ENCODE data around the gene ELAVL4. TPM values are rescaled to one million over a fixed set of nuclear protein-coding genes. Genes with fewer than 3 reads are reported as not detected.

ELAVL4 gene
- total RNA-seq, 1 donor from 2014 or later, result not detected

GRCh38 chr1:50139339-50140181, 30.8 kb downstream of the ELAVL4 start:
- H3K27me3 ChIP-seq (ENCODE audit: insufficient read depth, low read length), result no peaks in the 10 kb centered on the region
- no peaks in the 10 kb centered on the region for H3K79me2 ChIP-seq (ENCODE audit: insufficient read depth, low read length)
- H4K20me1 ChIP-seq (ENCODE audit: insufficient read depth, low read length), result no peaks in the 10 kb centered on the region
- TF ChIP-seq CTCF (IDR thresholded peaks at IDR 0.05; ENCODE audit: insufficient read depth, low read depth, low read length), result no peak
- TF ChIP-seq EZH2 (IDR thresholded peaks at IDR 0.05; ENCODE audit: insufficient read depth, low read length), result no peak
- no peak overlapping the region for H3K4me3 Mint-ChIP-seq (ENCODE audit: unreplicated experiment)
- H3K4me2 ChIP-seq (ENCODE audit: low read length), result no peak overlapping the region
- FAIRE-seq (no peak), DNase-seq (ENCODE audit: low read depth) (no peak)
- H3K36me3 Mint-ChIP-seq (ENCODE audit: low read depth, unreplicated experiment), result no peaks in the 10 kb centered on the region
- H3K4me1 Mint-ChIP-seq (ENCODE audit: low read depth, unreplicated experiment), result no peaks in the 10 kb centered on the region
- no peaks in the 10 kb centered on the region for H3K9me3 ChIP-seq (ENCODE audit: insufficient read depth, low read depth, low read length)
- no peaks in the 10 kb centered on the region for H3K4me1 ChIP-seq (ENCODE audit: insufficient read depth, low read length)
- no peak overlapping the region for H2AFZ ChIP-seq (ENCODE audit: low read depth, low read length)
- H3K27me3 Mint-ChIP-seq (ENCODE audit: low read depth, unreplicated experiment), result peaks cover 2% of the 10 kb centered on the region
- no peaks in the 10 kb centered on the region for H3K36me3 ChIP-seq (ENCODE audit: insufficient read depth, low read length)
- no peak overlapping the region for H3K27ac Mint-ChIP-seq (ENCODE audit: unreplicated experiment)
- no peak overlapping the region for H3K27ac ChIP-seq (ENCODE audit: low read depth, low read length)
- H3K9me3 Mint-ChIP-seq (ENCODE audit: unreplicated experiment), result no peaks in the 10 kb centered on the region
- no peak overlapping the region for H3K9ac ChIP-seq (ENCODE audit: low read length)
- no peak overlapping the region for H3K4me3 ChIP-seq (ENCODE audit: insufficient read depth, low read depth, low read length)

GRCh38 chr1:50140182-50140447, 31.4 kb downstream of the ELAVL4 start:
- Histone ChIP-seq H3K4me3 (ENCODE audit: insufficient read depth, low read depth, low read length) (no peak overlapping the region), H3K9ac (ENCODE audit: low read length) (no peak overlapping the region), H4K20me1 (ENCODE audit: insufficient read depth, low read length) (no peaks in the 10 kb centered on the region), H2AFZ (ENCODE audit: low read depth, low read length) (no peak overlapping the region), H3K79me2 (ENCODE audit: insufficient read depth, low read length) (no peaks in the 10 kb centered on the region), H3K9me3 (ENCODE audit: insufficient read depth, low read depth, low read length) (no peaks in the 10 kb centered on the region), H3K4me1 (ENCODE audit: insufficient read depth, low read length) (no peaks in the 10 kb centered on the region), H3K36me3 (ENCODE audit: insufficient read depth, low read length) (no peaks in the 10 kb centered on the region), H3K27ac (ENCODE audit: low read depth, low read length) (no peak overlapping the region), H3K27me3 (ENCODE audit: insufficient read depth, low read length) (no peaks in the 10 kb centered on the region), H3K4me2 (ENCODE audit: low read length) (no peak overlapping the region)
- FAIRE-seq (no peak), DNase-seq (ENCODE audit: low read depth) (no peak)
- Mint-ChIP-seq H3K4me3 (ENCODE audit: unreplicated experiment) (no peak overlapping the region), H3K27me3 (ENCODE audit: low read depth, unreplicated experiment) (peaks cover 2% of the 10 kb centered on the region), H3K9me3 (ENCODE audit: unreplicated experiment) (no peaks in the 10 kb centered on the region), H3K27ac (ENCODE audit: unreplicated experiment) (no peak overlapping the region), H3K4me1 (ENCODE audit: low read depth, unreplicated experiment) (no peaks in the 10 kb centered on the region), H3K36me3 (ENCODE audit: low read depth, unreplicated experiment) (no peaks in the 10 kb centered on the region)
- TF ChIP-seq CTCF (IDR thresholded peaks at IDR 0.05; ENCODE audit: insufficient read depth, low read depth, low read length) (no peak), EZH2 (IDR thresholded peaks at IDR 0.05; ENCODE audit: insufficient read depth, low read length) (no peak)

GRCh38 chr1:50147191-50147850, 38.6 kb downstream of the ELAVL4 start:
- no peaks in the 10 kb centered on the region for H3K36me3 ChIP-seq (ENCODE audit: insufficient read depth, low read length)
- H3K4me3 ChIP-seq (ENCODE audit: insufficient read depth, low read depth, low read length), result no peak overlapping the region
- no peak for DNase-seq (ENCODE audit: low read depth)
- H3K4me3 Mint-ChIP-seq (ENCODE audit: unreplicated experiment), result no peak overlapping the region
- no peaks in the 10 kb centered on the region for H3K36me3 Mint-ChIP-seq (ENCODE audit: low read depth, unreplicated experiment)
- no peaks in the 10 kb centered on the region for H3K9me3 Mint-ChIP-seq (ENCODE audit: unreplicated experiment)
- no peak overlapping the region for H2AFZ ChIP-seq (ENCODE audit: low read depth, low read length)
- peaks cover 2% of the 10 kb centered on the region for H3K4me1 Mint-ChIP-seq (ENCODE audit: low read depth, unreplicated experiment)
- H3K27me3 Mint-ChIP-seq (ENCODE audit: low read depth, unreplicated experiment), result no peaks in the 10 kb centered on the region
- no peaks in the 10 kb centered on the region for H4K20me1 ChIP-seq (ENCODE audit: insufficient read depth, low read length)
- no peak overlapping the region for H3K27ac ChIP-seq (ENCODE audit: low read depth, low read length)
- no peak for TF ChIP-seq CTCF (IDR thresholded peaks at IDR 0.05; ENCODE audit: insufficient read depth, low read depth, low read length)
- no peaks in the 10 kb centered on the region for H3K27me3 ChIP-seq (ENCODE audit: insufficient read depth, low read length)
- no peak overlapping the region for H3K9ac ChIP-seq (ENCODE audit: low read length)
- no peaks in the 10 kb centered on the region for H3K4me1 ChIP-seq (ENCODE audit: insufficient read depth, low read length)
- no peaks in the 10 kb centered on the region for H3K79me2 ChIP-seq (ENCODE audit: insufficient read depth, low read length)
- no peaks in the 10 kb centered on the region for H3K9me3 ChIP-seq (ENCODE audit: insufficient read depth, low read depth, low read length)
- no peak overlapping the region for H3K4me2 ChIP-seq (ENCODE audit: low read length)
- no peak overlapping the region for H3K27ac Mint-ChIP-seq (ENCODE audit: unreplicated experiment)
- no peak for FAIRE-seq
